GM13976 (cell line): ENCODE measurements around the gene CCDC83.
"Not testable (repeated sequence)": the region's sequence is repeated elsewhere in the genome, so short reads cannot be mapped to it uniquely, and the experiment has no call there.

Experiments used
- DNase-seq: peaks from one replicate; pipeline ENCODE4 v3.0.0; 2012; ENCODE audit warnings: low spot score
- CTCF ChIP-seq: IDR thresholded peaks from 2 replicates; pipeline ENCODE4 v1.5.1; 2012; ENCODE audit warnings: borderline replicate concordance, mild to moderate bottlenecking; ENCODE audit not compliant: insufficient read depth; ENCODE audit errors: extremely low read depth, missing control alignments, control extremely low read depth
- in situ Hi-C: fragments of 300-500 bp; cut with MboI; formaldehyde crosslinking; loops from one replicate; pipeline ENCODE4 v1.12.0; 2022; ENCODE audit warnings: low sequenced_read_pairs, mixed read lengths, inconsistent platforms; ENCODE audit not compliant: unreplicated experiment

CCDC83 gene

GRCh38 chr11:85950317-85951048, 95.3 kb downstream of the CCDC83 start:
- no peak for TF ChIP-seq CTCF
- in situ Hi-C loops: no loop called here

GRCh38 chr11:85951049-85951405, 95.8 kb downstream of the CCDC83 start:
- no peak for TF ChIP-seq CTCF
- in situ Hi-C loops: no loop called here
- DNase-seq: no peak

More at GRCh38 chr11:85950317-85951048, 95.3 kb downstream of the CCDC83 start:
- DNase-seq: no peak

GRCh38 chr11:85951428-85952107, 96.4 kb downstream of the CCDC83 start:
- DNase-seq: no peak
- no peak for TF ChIP-seq CTCF

GRCh38 chr11:85952108-85952485, 96.9 kb downstream of the CCDC83 start:
- DNase-seq, in situ Hi-C loops: not testable (repeated sequence)

More at GRCh38 chr11:85951428-85952107, 96.4 kb downstream of the CCDC83 start:
- in situ Hi-C loops: no loop called here

- in situ Hi-C loops: no loop called here
- no peak for DNase-seq
- TF ChIP-seq CTCF: no peak
These were observed 98.4 kb downstream of the CCDC83 start for GRCh38 chr11:85953491-85954143.

GRCh38 chr11:85955531-85955930, 100.3 kb downstream of the CCDC83 start:
- no peak for TF ChIP-seq CTCF
- DNase-seq: no peak
- in situ Hi-C loops: no loop called here

GRCh38 chr11:85960678-85961077, 105.5 kb downstream of the CCDC83 start:
- TF ChIP-seq CTCF: no peak
- no peak for DNase-seq
- in situ Hi-C loops: no loop called here
